ENCODE data around the gene MAML2. TPM values are rescaled to one million over a fixed set of nuclear protein-coding genes. Genes with fewer than 3 reads are reported as not detected.

Gene MAML2
- total and polyA plus RNA-seq, 2 of the 8 experiments (the other 6 are each of a cell fraction or from before 2014, with no cell fraction given), result 3.8 to 6.6 TPM

GRCh38 chr11:96388891-96389719 is 46.1 kb upstream of the MAML2 start (continued):
- TF ChIP-seq EZH2 (IDR thresholded peaks at IDR 0.05; ENCODE audit: low read depth, low read length, severe bottlenecking) (no peak), ATF3 (IDR thresholded peaks at IDR 0.05; ENCODE audit: insufficient read depth, low read depth, low read length) (no peak), TBP (IDR thresholded peaks at IDR 0.05; ENCODE audit: low read depth, low read length) (peak; percentile 37; the same call in 1 of the 2 replicates), ATF2 (IDR thresholded peaks at IDR 0.05; ENCODE audit: low read length) (no peak), CHD1 (IDR thresholded peaks at IDR 0.05; ENCODE audit: low read depth, low read length) (no peak), RNF2 (IDR thresholded peaks at IDR 0.05; ENCODE audit: borderline replicate concordance, low read depth, low read length, missing control alignments, poor library complexity, severe bottlenecking) (no peak), MAFK (IDR thresholded peaks at IDR 0.05; ENCODE audit: low read depth, low read length) (no peak), TAF1 (IDR thresholded peaks at IDR 0.05; ENCODE audit: low read depth, low read length) (no peak; the same call in 1 of the 2 replicates), CTBP2 (IDR thresholded peaks at IDR 0.05; ENCODE audit: borderline replicate concordance, insufficient read depth, insufficient read length, low read length) (no peak), PHF8 (conservative IDR thresholded peaks at IDR 0.05; ENCODE audit: low read depth, low read length) (no peak; the same call in none of the 2 replicates), GTF2F1 (IDR thresholded peaks at IDR 0.05; ENCODE audit: borderline replicate concordance, low read depth, low read length) (no peak), SAP30 (IDR thresholded peaks at IDR 0.05; ENCODE audit: insufficient read depth, insufficient replicate concordance, low read length) (no peak), BRCA1 (IDR thresholded peaks at IDR 0.05; ENCODE audit: low read depth, low read length) (no peak), RXRA (IDR thresholded peaks at IDR 0.05; ENCODE audit: insufficient read depth, low read depth, low read length) (no peak), SIN3A (conservative IDR thresholded peaks at IDR 0.05 in 1 of 2, IDR thresholded peaks at IDR 0.05 in 1 of 2; ENCODE audit: low read depth in 1 of 2, low read length in 2 of 2) (no peak; a peak in 1 of 4 replicates), CEBPB (IDR thresholded peaks at IDR 0.05; ENCODE audit: low read depth, low read length) (no peak), JUN (IDR thresholded peaks at IDR 0.05; ENCODE audit: low read depth, low read length) (no peak), E2F6 (IDR thresholded peaks at IDR 0.05) (no peak), CREB1 (IDR thresholded peaks at IDR 0.05) (peak; percentile 80), FOSL1 (IDR thresholded peaks at IDR 0.05; ENCODE audit: insufficient read depth, low read depth, low read length) (no peak)
